Breast epithelium (tissue), 4 donors: Measurements from ENCODE around the gene ZNF226. TPM values are rescaled to one million over a fixed set of nuclear protein-coding genes. Genes with fewer than 3 reads are reported as not detected.

ENCODE experiments used
- DNase-seq, 2 donors: peaks; one replicate each; pipeline ENCODE4 v3.0.0-alpha.2; 2019; ENCODE audit warnings: low spot score in 2 of 2
- H3K27ac ChIP-seq, 2 donors: fragments of 200-600 bp; sonication (generic) in 1 of 2; one replicate each; pipeline ENCODE4 v1.5.1; 2016 to 2019; ENCODE audit warnings: mild to moderate bottlenecking in 1 of 2
- H3K27me3 ChIP-seq, 2 donors: fragments of 200-600 bp; sonication (generic) in 1 of 2; one replicate each; pipeline versions ENCODE4 v1.5.1 to v1.6.0; 2017 to 2019; ENCODE audit warnings: control low read depth in 1 of 2, mild to moderate bottlenecking in 1 of 2
- H3K36me3 ChIP-seq: fragments of 200-600 bp; one replicate; pipeline ENCODE4 v1.5.1; 2019
- H3K4me1 ChIP-seq, 2 donors: fragments of 200-600 bp; sonication (generic); one replicate each; pipeline ENCODE4 v1.5.1; 2016 to 2019; ENCODE audit warnings: control low read depth in 1 of 2
- H3K4me3 ChIP-seq, 3 donors: fragments of 200-600 bp; sonication (generic); 1 replicate in 2 of 3; 2 replicates in 1 of 3; pipeline ENCODE4 v1.5.1; 2016 to 2019; ENCODE audit warnings: mild to moderate bottlenecking in 3 of 3, moderate library complexity in 2 of 3
- H3K9me3 ChIP-seq, 2 donors: fragments of 200-600 bp; sonication (generic) in 1 of 2; one replicate each; pipeline ENCODE4 v1.5.1; 2016 to 2019; ENCODE audit warnings: control low read depth in 1 of 2
- CTCF ChIP-seq, 3 donors: fragments of 450-650 bp; IDR thresholded peaks; one replicate each; pipeline ENCODE4 v1.5.1; 2016 to 2017; ENCODE audit warnings: antibody characterized with exemption in 3 of 3, mild to moderate bottlenecking in 3 of 3, moderate library complexity in 3 of 3
- POLR2A ChIP-seq: fragments of 450-650 bp; IDR thresholded peaks from one replicate; pipeline ENCODE4 v1.6.1; 2016; ENCODE audit warnings: antibody characterized with exemption, mild to moderate bottlenecking, moderate library complexity
- POLR2AphosphoS5 ChIP-seq, 3 donors: sonication (generic); formaldehyde crosslinking; IDR thresholded peaks; one replicate each; pipeline ENCODE4 v1.6.1; 2017; ENCODE audit warnings: antibody characterized with exemption in 3 of 3
- intact Hi-C: fragments of 100-400 bp; cut with DNase I; formaldehyde crosslinking; loops from one replicate; pipeline ENCODE4 v1.15.1; 2023; ENCODE audit warnings: low total_unique reads
- total RNA-seq, 3 donors: library from RNA; depleted of rRNA; stranded (reverse); fragments of >200 nt; gene quantifications; one replicate each; pipeline ENCODE4 v1.1.0, GENCODE V29; 2016

ZNF226 gene
- total RNA-seq, 3 donors from 2014 or later = 14.4 to 34.2 (median 18.7) TPM

- H3K9me3 ChIP-seq = peaks cover 86 to 100% of the 10 kb centered on the region in 2 donors
- H3K4me3 ChIP-seq = no peak overlapping the region
- H3K27me3 ChIP-seq = no peaks in the 10 kb centered on the region
- no peaks in the 10 kb centered on the region for H3K4me1 ChIP-seq
- H3K27ac ChIP-seq = no peak overlapping the region
- TF ChIP-seq CTCF (IDR thresholded peaks at IDR 0.05) = no peak
- TF ChIP-seq POLR2AphosphoS5 (IDR thresholded peaks at IDR 0.05) = no peak
- no peak for TF ChIP-seq POLR2A
- H3K36me3 ChIP-seq = peaks cover 51% of the 10 kb centered on the region
- no peak for DNase-seq
- intact Hi-C loops = no loop called here
These were observed 11.7 kb downstream of the ZNF226 start for GRCh38 chr19:44176590-44176989.

- intact Hi-C loops = no loop called here
- Histone ChIP-seq H3K27ac (no peak overlapping the region), H3K36me3 (peaks cover 7% of the 10 kb centered on the region), H3K27me3 (no peaks in the 10 kb centered on the region), H3K9me3 (peaks cover 73 to 100% of the 10 kb centered on the region in 2 donors), H3K4me3 (no peak overlapping the region), H3K4me1 (no peaks in the 10 kb centered on the region)
- TF ChIP-seq POLR2AphosphoS5 (IDR thresholded peaks at IDR 0.05) = no peak
- TF ChIP-seq POLR2A = no peak
- TF ChIP-seq CTCF (IDR thresholded peaks at IDR 0.05) = no peak
- no peak for DNase-seq
These were observed 16.1 kb downstream of the ZNF226 start for GRCh38 chr19:44180968-44181367.

GRCh38 chr19:44182145-44182544, 17.2 kb downstream of the ZNF226 start:
- Histone ChIP-seq H3K9me3 (peaks cover 61 to 96% of the 10 kb centered on the region in 2 donors), H3K27ac (no peak overlapping the region), H3K4me3 (no peak overlapping the region), H3K4me1 (no peaks in the 10 kb centered on the region), H3K36me3 (no peaks in the 10 kb centered on the region), H3K27me3 (no peaks in the 10 kb centered on the region)
- DNase-seq = no peak
- TF ChIP-seq POLR2A (no peak), CTCF (IDR thresholded peaks at IDR 0.05) (no peak), POLR2AphosphoS5 (IDR thresholded peaks at IDR 0.05) (no peak)
- intact Hi-C loops = no loop called here

- DNase-seq = no peak
- Histone ChIP-seq H3K9me3 (peaks cover 15 to 83% of the 10 kb centered on the region in 2 donors), H3K27ac (no peak overlapping the region), H3K27me3 (no peaks in the 10 kb centered on the region), H3K36me3 (no peaks in the 10 kb centered on the region), H3K4me3 (no peak overlapping the region), H3K4me1 (no peaks in the 10 kb centered on the region)
- intact Hi-C loops = no loop called here
- TF ChIP-seq CTCF (IDR thresholded peaks at IDR 0.05) (no peak), POLR2AphosphoS5 (IDR thresholded peaks at IDR 0.05) (no peak), POLR2A (no peak)
These were observed 25.1 kb downstream of the ZNF226 start for GRCh38 chr19:44190020-44190419.

- Histone ChIP-seq H3K36me3 (no peaks in the 10 kb centered on the region), H3K27me3 (no peaks in the 10 kb centered on the region), H3K9me3 (peaks cover 20 to 83% of the 10 kb centered on the region in 2 donors), H3K4me3 (no peak overlapping the region), H3K4me1 (no peaks in the 10 kb centered on the region), H3K27ac (no peak overlapping the region)
- TF ChIP-seq CTCF (IDR thresholded peaks at IDR 0.05) (no peak), POLR2A (no peak), POLR2AphosphoS5 (IDR thresholded peaks at IDR 0.05) (no peak)
- intact Hi-C loops = no loop called here
- DNase-seq = no peak
These were observed 27.2 kb downstream of the ZNF226 start for GRCh38 chr19:44192127-44192526.
